Breast epithelium (tissue), 3 donors: Measurements from ENCODE around the gene OSGEP.

ENCODE experiments used
- POLR2A ChIP-seq: fragments of 450-650 bp; IDR thresholded peaks from one replicate; pipeline ENCODE4 v1.6.1; 2016; ENCODE audit warnings: antibody characterized with exemption, mild to moderate bottlenecking, moderate library complexity
- POLR2AphosphoS5 ChIP-seq, 3 donors: sonication (generic); formaldehyde crosslinking; IDR thresholded peaks; one replicate each; pipeline ENCODE4 v1.6.1; 2017; ENCODE audit warnings: antibody characterized with exemption in 3 of 3
- TF ChIP-seq, protein P1 (sequence below), 3 donors: fragments of 450-650 bp; IDR thresholded peaks; one replicate each; pipeline ENCODE4 v1.5.1; 2016 to 2017; ENCODE audit warnings: antibody characterized with exemption in 3 of 3, mild to moderate bottlenecking in 3 of 3, moderate library complexity in 3 of 3

DNA sequence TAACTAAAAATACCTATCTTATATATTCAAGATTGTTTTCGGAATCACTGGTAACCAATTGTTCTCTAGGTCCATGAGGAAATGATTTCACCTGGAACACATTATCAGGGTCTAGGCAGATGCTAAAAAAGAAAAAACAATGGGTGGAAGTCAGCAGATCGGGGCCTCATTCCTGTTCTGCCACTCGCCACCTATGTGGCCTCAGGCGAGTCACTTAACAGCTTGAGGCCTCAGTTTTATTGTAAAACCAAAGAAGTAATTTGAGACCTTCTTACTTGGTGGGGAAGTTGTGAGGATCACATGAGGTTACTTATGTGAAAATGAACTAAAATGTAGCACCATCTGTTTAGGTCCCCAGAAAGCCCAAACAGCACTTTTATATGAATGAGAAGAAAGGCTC lies 44.5 kb upstream of the OSGEP start:
- TF ChIP-seq, protein P1, sequence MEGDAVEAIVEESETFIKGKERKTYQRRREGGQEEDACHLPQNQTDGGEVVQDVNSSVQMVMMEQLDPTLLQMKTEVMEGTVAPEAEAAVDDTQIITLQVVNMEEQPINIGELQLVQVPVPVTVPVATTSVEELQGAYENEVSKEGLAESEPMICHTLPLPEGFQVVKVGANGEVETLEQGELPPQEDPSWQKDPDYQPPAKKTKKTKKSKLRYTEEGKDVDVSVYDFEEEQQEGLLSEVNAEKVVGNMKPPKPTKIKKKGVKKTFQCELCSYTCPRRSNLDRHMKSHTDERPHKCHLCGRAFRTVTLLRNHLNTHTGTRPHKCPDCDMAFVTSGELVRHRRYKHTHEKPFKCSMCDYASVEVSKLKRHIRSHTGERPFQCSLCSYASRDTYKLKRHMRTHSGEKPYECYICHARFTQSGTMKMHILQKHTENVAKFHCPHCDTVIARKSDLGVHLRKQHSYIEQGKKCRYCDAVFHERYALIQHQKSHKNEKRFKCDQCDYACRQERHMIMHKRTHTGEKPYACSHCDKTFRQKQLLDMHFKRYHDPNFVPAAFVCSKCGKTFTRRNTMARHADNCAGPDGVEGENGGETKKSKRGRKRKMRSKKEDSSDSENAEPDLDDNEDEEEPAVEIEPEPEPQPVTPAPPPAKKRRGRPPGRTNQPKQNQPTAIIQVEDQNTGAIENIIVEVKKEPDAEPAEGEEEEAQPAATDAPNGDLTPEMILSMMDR (IDR thresholded peaks at IDR 0.05): no peak
- TF ChIP-seq POLR2A: no peak
- no peak for TF ChIP-seq POLR2AphosphoS5 (IDR thresholded peaks at IDR 0.05)
